ENCODE measurements around the gene ZDHHC8.

- no peak for TF ChIP-seq POLR2AphosphoS5 (IDR thresholded peaks at IDR 0.05)
- no peak for TF ChIP-seq CTCF (IDR thresholded peaks at IDR 0.05)
- no peak for TF ChIP-seq EP300 (IDR thresholded peaks at IDR 0.05)
Measured at GRCh38 chr22:20184501-20185165, 53.0 kb downstream of the ZDHHC8 start.
